Stomach smooth muscle (tissue), 2 donors: ENCODE data around the gene INO80D.
"Not testable (repeated sequence)": the region's sequence is repeated elsewhere in the genome, so short reads cannot be mapped to it uniquely, and the experiment has no call there.

Experiments
- H3K27ac ChIP-seq: one replicate; pipeline ENCODE4 v1.7.0; 2013; ENCODE audit warnings: mild to moderate bottlenecking, low read length, inconsistent platforms
- H3K27me3 ChIP-seq, 2 donors: one replicate each; pipeline ENCODE4 v1.7.0; 2013; ENCODE audit warnings: low read length in 2 of 2; ENCODE audit not compliant: insufficient read depth in 2 of 2, control insufficient read depth in 1 of 2
- H3K36me3 ChIP-seq, 2 donors: one replicate each; pipeline ENCODE4 v1.7.0; 2013; ENCODE audit warnings: low read length in 2 of 2; ENCODE audit not compliant: control insufficient read depth in 2 of 2, insufficient read depth in 2 of 2
- H3K4me1 ChIP-seq: one replicate; pipeline ENCODE4 v1.7.0; 2013; ENCODE audit warnings: low read length; ENCODE audit not compliant: control insufficient read depth, insufficient read depth
- H3K4me3 ChIP-seq, 2 donors: one replicate each; pipeline ENCODE4 v1.7.0; 2013; ENCODE audit warnings: low read length in 2 of 2
- H3K9ac ChIP-seq, 2 donors: one replicate each; pipeline ENCODE4 v1.7.0; 2013; ENCODE audit warnings: low read length in 2 of 2, mild to moderate bottlenecking in 1 of 2
- H3K9me3 ChIP-seq, 2 donors: one replicate each; pipeline ENCODE4 v1.7.0; 2013; ENCODE audit warnings: low read length in 2 of 2; ENCODE audit not compliant: control insufficient read depth in 2 of 2
- donor health status: healthy.
- donor health status: Pancreatic carcinoma.

The INO80D gene

DNA sequence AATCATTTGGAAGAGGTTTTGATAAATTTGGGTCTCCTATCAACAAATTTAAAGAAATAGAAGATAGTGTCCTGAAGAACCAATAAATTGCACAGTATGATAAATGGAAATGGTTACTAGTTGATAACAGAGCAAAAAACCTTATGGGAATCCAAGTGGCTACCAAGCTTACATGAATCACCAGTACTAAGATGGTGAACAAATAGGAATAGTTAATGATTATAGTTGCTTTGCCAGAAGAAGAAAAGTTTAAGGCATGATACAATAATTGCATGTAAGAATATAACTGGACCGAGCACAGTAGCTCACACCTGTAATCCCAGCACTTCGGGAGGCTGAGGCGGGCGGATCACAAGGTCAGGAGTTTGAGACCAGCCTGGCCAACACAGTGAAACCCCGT lies 19.6 kb upstream of the INO80D start:
- peaks cover 0 to 4% of the 10 kb centered on the region in 2 donors for H3K36me3 ChIP-seq
- no peaks in the 10 kb centered on the region for H3K27me3 ChIP-seq
- no peaks in the 10 kb centered on the region for H3K9me3 ChIP-seq
- no peak overlapping the region for H3K9ac ChIP-seq
- H3K27ac ChIP-seq: no peak overlapping the region
- no peaks in the 10 kb centered on the region for H3K4me1 ChIP-seq
- no peak overlapping the region for H3K4me3 ChIP-seq

DNA sequence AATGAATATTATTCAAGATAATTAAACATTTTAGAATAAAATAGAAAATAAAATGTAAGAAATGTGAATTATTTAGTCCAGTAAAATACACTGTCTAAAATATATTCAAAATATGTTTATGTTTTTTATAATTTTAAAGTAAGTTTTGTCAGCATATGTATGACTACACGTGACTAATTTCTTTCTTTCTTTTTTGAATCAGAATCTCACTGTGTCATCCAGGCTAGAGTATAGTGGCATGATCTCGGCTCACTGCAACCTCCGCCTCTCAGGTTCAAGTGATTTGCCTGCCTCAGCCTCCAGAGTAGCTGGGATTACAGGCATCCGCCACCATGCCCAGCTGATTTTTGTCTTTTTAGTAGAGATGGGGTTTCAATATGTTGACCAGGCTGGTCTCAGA lies 19.1 kb upstream of the INO80D start:
- Histone ChIP-seq H3K27me3 (no peaks in the 10 kb centered on the region), H3K9ac (no peak overlapping the region), H3K36me3 (peaks cover 0 to 4% of the 10 kb centered on the region in 2 donors), H3K4me3 (no peak overlapping the region), H3K4me1 (no peaks in the 10 kb centered on the region), H3K9me3 (no peaks in the 10 kb centered on the region), H3K27ac (no peak overlapping the region)

- not testable (repeated sequence) for H3K36me3 ChIP-seq, H3K9ac ChIP-seq, H3K27ac ChIP-seq, H3K27me3 ChIP-seq, H3K4me1 ChIP-seq, H3K9me3 ChIP-seq, H3K4me3 ChIP-seq
Measured at GRCh38 chr2:206098872-206099271, 12.9 kb upstream of the INO80D start.

GRCh38 chr2:206098471-206098870 lies 12.5 kb upstream of the INO80D start:
- Histone ChIP-seq H3K4me3 (no peak overlapping the region), H3K9ac (no peak overlapping the region), H3K36me3 (peaks cover 0 to 2% of the 10 kb centered on the region in 2 donors), H3K27me3 (no peaks in the 10 kb centered on the region), H3K4me1 (no peaks in the 10 kb centered on the region), H3K27ac (no peak overlapping the region), H3K9me3 (no peaks in the 10 kb centered on the region)

- Histone ChIP-seq H3K4me1 (no peaks in the 10 kb centered on the region), H3K36me3 (peaks cover 0 to 3% of the 10 kb centered on the region in 2 donors), H3K27me3 (no peaks in the 10 kb centered on the region), H3K9ac (no peak overlapping the region), H3K4me3 (no peak overlapping the region), H3K27ac (no peak overlapping the region), H3K9me3 (no peaks in the 10 kb centered on the region)
Measured at GRCh38 chr2:206096876-206097275, 10.9 kb upstream of the INO80D start.

- Histone ChIP-seq H3K4me3 (no peak overlapping the region), H3K4me1 (no peaks in the 10 kb centered on the region), H3K9me3 (no peaks in the 10 kb centered on the region), H3K9ac (no peak overlapping the region), H3K27me3 (no peaks in the 10 kb centered on the region), H3K36me3 (peaks cover 0 to 3% of the 10 kb centered on the region in 2 donors), H3K27ac (no peak overlapping the region)
Measured at GRCh38 chr2:206095536-206096332, 9.8 kb upstream of the INO80D start.

GRCh38 chr2:206092297-206092696 lies 6.3 kb upstream of the INO80D start:
- H3K27ac ChIP-seq: no peak overlapping the region
- H3K9ac ChIP-seq: no peak overlapping the region
- peaks cover 8% of the 10 kb centered on the region for H3K4me1 ChIP-seq
- no peaks in the 10 kb centered on the region for H3K27me3 ChIP-seq
- H3K9me3 ChIP-seq: no peaks in the 10 kb centered on the region
- no peak overlapping the region for H3K4me3 ChIP-seq
- H3K36me3 ChIP-seq: peaks cover 0 to 3% of the 10 kb centered on the region in 2 donors

GRCh38 chr2:206088248-206088647 lies 2.3 kb upstream of the INO80D start:
- Histone ChIP-seq H3K9ac (no peak overlapping the region), H3K4me3 (no peak overlapping the region), H3K27me3 (no peaks in the 10 kb centered on the region), H3K9me3 (no peaks in the 10 kb centered on the region), H3K27ac (no peak overlapping the region), H3K36me3 (no peaks in the 10 kb centered on the region), H3K4me1 (peaks cover 17% of the 10 kb centered on the region)

DNA sequence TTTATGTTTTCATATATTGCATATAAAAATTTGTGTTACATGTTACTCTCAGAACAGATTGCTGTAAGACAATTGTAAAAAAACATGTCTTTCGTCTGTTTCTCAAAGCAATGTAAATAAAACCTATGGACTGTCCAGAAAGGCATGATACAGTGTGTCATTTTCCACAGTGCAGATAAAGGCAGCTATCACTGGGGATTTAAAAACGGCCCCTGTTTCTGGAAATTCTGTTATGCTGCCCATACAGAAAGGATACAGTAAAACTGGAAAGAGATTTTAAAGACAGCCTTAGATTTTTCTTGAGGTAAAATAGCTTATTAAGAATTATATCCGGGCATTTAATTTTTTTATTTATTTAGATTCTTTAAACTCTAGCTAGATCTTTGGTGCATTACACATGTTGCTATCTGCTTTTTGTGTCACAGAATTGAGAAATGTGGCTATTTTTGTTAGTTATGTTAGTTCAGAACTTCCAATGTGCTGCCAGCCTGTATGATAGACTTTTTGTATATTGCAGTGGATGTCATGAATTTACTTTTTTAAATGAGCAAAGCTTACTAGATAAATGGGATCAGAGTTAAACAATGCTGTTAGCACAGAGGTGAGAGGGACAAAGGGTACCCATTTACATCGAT lies 859 bp upstream of the INO80D start:
- Histone ChIP-seq H3K27ac (peak overlapping the region; percentile 42), H3K27me3 (no peaks in the 10 kb centered on the region), H3K4me3 (peak overlapping the region; percentile 83 to 89), H3K9me3 (no peaks in the 10 kb centered on the region), H3K4me1 (peaks cover 17% of the 10 kb centered on the region), H3K36me3 (no peaks in the 10 kb centered on the region), H3K9ac (peak overlapping the region; percentile 99 to 100)

DNA sequence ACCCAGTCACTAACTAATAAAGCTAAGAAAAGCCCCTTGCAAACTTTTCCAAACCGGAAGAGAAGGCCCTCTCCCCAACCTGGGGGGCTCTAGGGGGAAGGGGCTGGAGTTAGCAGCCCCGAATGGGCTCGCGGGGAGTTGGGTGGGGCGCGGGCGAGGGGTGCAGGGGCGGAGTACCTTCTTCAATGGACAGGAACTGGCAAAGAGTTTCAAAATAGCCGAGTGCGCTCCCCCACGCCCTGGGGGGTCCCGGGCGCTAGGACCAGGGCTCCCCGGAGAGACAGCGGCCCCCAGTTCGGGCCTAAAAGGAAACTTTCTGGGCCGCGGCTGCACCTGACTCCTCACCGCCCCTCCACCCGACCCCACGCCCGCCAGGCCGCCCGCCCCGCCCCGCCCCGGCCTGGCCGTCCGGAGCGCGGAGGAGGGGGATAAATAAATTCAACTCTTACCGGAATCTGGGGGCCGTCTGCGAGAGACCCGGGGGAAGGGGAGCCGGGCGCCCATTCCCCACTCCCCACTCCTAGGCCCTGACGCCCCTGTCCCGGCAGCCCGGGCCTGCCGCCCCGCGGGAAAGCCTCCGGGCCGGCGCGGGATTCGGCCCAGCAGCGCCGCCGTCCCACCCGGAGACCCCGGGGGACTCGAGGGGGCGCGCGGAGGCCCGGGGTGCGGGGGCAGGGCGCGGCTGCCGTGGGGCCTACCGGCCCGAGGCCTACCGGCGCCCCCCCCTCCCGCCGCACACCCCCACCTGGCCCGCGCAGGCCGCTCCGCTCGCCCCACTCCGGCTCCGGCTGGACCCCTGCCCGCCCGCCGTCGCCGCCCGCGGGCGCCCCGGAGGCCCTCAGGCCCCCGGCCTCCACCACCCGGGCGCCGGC lies 868 bp downstream of the INO80D start:
- Histone ChIP-seq H3K9ac (peak overlapping the region; percentile 99 to 100), H3K4me1 (peaks cover 17% of the 10 kb centered on the region), H3K4me3 (peak overlapping the region; percentile 89 to 98), H3K27ac (peak overlapping the region; percentile 99), H3K9me3 (no peaks in the 10 kb centered on the region), H3K36me3 (no peaks in the 10 kb centered on the region), H3K27me3 (no peaks in the 10 kb centered on the region)
